ENCODE results near the gene SLC12A7.
A peak's percentile ranks its signal among the peaks of the same experiment; 100 is the strongest.

SLC12A7 gene

DNA sequence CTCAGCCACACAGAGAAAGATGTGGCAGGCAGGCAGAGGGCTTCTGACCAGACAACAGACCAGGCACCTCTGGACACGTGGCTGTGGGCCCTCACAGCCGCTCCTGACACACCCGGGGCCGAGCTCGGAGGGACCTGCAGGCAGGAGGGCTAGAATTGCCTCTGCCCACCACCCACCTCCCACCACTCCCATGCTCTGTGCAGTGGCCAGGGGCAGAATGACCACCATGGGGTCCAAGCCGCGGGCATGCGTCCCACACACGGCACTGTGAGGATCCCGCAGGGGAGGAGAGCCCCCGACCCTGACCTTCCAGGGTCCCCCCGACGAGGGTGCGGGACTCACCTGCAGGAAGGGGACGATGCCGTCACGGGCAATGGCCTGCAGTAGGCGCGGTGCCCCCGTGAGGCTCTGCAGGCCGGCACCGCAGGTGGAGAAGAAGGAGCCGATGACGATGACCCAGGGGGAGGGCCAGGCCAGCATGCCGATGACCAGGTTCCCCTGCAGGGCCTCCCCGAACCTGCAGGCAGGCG lies 34.3 kb downstream of the SLC12A7 start:
- DNase-seq (ENCODE audit: low read depth): no peak

DNA sequence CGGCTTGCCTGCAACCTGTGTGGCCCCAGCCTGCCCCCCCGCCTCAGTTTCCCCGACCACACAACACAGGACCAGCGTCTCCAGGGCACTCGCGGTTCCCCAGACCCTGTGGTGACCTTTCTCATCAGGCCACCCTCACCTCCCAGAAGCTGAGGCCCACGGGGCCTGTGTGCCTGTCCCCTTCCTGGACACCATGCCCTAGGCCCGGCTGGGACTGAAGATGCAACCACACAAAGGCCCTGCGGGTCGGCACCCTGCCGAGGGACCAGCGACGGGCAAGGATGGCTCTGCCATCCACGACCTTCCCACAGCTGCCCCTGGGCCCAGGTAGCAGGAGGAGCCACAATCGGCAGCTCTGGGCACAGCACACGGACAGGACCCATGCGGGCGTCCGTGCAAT lies 34.8 kb downstream of the SLC12A7 start:
- DNase-seq (ENCODE audit: low read depth): no peak

DNA sequence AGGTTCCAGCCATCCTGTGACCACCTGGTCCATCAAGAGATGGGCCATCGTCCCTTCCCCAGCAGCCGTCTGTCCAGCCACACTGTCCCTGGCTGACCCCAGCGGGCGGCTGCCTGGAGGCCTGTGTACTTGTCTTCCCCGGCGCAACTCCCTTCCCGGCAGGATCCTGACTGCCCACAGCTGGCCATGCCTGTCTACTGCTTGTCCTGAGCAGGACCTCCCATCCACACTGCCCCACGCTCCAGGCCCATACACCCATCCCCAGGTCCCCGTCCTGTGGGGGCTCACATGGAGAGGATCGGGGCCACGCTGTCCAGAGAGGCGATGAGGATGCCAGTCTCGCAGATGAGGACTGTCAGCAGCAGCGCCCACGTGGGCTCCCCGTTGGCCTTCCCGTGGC lies 35.5 kb downstream of the SLC12A7 start:
- DNase-seq (ENCODE audit: low read depth): no peak

DNA sequence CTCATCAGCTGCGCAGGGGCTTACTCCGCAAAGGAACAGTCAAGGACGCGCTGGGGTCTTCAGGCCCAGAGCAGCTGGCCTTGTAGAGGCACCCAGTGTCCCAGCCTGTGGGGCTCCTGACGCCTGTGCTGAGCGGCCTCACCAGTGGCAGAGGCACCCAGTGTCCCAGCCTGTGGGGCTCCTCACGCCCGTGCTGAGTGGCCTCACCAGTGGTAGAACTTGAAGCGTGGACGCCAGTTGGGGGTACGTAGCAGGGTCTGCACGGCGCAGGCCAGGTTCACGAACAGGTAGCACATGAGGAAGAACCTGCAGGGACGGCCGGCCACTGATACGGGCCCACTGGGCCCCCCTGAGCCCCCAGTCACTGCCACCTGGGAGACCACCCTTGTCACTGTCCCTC lies 35.9 kb downstream of the SLC12A7 start:
- no peak for DNase-seq (ENCODE audit: low read depth)

DNA sequence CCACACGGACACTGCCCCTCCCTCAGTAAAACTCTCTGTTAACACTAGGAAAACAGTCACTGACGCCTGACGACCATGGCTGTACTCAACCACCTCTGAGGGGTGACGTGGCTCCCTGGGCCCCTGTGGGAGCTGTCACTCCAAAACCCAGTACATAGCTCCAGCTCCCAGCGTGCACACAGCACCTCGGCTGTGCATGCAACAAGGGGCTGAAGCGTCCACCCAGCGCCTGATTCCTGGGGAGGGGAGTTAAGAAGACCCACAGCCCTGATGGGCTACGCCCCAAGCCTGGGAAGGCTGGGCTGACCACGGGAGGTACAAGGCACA lies 36.3 kb downstream of the SLC12A7 start:
- no peak for DNase-seq (ENCODE audit: low read depth)

DNA sequence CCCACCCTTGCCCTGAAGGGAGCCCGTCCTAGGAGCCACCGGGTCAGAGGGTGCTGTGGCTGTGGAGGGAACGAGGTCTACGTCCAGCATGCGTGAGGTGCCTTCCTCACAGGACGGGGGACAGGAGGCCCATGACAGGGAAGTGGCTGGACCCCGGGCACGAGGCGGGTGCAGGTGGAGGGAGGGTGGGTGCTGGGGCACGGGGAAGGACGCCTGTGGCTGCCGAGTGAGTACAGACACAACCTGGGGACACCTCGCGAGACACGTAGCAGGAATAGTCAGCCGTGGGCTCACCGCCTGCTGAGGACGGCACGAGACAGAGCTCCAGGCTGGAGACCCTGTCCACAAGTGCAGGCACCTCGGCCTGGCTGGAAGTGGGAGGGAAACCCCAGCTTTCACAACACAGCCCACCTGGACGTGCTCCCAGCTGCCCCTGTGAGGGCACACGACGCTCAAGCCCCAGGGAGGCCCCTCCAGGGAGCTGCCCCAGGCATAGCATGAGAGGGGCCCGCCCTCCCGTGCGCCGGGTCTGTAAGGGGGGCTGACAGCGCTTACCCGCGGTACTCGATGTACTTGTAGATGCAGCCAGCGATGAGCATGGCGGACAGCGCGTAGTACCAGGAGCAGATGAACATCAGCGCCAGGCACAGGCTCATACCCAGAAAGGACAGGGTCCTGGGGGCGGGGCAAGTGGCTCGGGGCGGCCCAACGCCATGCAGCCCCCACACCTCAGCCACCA lies 36.9 kb downstream of the SLC12A7 start:
- DNase-seq (ENCODE audit: low read depth): no peak

DNA sequence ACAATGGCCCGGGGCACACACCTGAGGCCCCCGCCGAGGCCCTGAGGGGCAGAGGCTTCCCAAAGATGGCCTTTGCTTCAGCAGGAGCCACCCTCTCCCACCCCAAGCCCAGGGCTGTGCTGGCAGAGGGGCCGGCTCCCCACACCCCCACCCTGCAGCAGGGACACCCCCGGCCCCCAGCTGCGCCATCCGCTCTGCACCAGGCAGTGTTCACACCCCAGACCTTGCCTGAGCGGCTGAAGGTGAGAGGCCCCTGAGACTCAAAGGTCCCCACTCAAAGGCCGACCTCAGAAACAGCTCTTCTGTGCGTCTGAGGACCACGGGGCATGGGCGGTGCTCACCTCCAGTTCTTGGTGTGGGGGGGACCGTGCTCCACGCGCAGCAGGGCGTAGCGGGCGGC lies 37.6 kb downstream of the SLC12A7 start:
- DNase-seq (ENCODE audit: low read depth): no peak

DNA sequence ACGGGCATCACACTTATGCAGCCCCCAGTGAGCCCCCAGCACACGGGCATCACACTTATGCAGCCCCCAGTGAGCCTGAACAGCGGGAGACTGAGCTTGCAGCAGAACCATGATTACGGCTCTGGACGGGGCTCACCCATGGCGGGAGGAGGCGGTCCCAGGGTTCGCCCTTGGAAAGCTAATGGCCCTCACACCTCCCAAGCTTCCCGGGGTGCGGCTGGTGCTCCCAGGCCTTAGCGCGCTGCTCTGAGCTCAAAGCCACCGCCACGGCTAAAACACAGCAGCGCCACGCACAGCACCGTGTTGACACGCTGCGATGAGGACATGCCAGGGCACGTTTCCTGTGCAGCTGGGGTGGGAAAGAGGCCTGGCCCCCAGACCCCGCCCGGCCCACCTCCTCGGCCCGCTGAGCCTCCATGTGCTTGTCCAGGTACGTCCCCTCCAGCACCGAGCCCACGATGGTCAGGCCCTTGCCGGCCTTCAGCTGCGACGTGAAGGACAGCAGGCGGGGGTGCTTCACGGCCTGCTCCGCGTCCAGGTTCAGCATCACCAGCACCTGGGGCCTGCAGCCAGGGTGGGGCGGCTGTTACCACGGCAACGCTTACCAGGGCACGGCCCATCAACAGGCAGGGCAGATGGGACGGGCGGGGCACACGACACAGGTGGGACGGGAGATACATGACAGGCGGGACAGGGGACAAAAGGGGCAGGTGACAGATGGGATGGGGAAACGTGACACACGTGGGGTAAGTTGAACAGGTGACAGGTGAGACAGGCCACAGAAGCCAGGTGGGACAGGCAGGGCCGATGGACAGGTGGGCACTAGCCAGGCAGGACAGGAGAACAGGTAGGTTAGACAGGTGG lies 38.4 kb downstream of the SLC12A7 start:
- DNase-seq (ENCODE audit: low read depth): no peak

DNA sequence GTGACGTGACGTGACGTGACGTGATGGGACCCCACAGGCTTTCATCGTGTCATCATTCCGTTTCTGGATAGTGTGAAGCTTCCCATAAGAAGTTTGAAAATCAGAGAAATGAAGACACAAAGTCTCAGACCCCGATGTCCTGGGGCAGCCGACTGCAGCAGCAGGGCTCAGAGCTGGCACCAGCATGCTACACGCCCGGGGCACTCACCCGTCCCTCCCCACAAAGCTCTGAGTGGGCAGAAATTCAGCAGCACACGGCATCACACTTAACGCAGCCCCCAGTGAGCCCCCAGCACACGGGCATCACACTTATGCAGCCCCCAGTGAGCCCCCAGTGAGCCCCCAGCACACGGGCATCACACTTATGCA lies 42.2 kb downstream of the SLC12A7 start:
- DNase-seq (ENCODE audit: low read depth): no peak

DNA sequence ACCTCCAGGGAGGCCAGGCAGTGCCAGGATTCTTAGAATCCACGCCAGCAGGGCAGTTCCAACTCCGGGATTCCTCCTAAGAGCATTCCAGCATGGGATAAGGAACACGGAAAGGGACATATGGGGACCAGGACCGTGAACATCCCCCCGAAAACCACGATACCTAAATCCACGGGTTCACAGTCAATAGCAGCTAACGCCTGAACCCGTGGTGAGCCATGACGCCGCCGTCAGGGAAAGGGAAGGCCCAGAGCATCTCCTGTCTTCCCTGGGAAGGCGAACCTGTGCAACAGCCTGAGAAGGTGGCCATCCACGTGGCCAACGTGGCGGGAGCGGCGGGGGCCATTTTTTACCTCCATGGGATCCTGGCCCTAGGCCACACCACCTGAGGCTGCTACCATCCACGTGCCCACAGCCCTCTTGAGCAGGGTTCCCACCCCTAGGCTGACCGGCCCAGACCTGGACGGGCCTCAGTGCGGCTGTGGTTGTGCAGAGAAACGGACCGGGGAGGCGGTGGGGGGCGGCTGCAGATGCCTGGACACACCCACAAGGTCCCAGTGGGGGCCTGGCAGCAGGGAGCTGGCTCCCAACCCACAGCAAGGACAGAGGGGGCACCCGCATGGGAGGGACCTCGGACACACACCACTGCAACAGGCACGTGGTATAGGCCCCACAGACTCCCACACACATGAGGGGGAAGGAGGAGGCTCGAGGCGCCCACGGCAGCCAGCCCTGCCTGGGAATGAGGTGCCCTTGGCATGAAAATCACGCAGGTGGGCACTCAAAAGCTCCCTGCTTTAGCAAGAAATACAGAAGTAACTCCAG lies 42.8 kb downstream of the SLC12A7 start:
- no peak for DNase-seq (ENCODE audit: low read depth)

DNA sequence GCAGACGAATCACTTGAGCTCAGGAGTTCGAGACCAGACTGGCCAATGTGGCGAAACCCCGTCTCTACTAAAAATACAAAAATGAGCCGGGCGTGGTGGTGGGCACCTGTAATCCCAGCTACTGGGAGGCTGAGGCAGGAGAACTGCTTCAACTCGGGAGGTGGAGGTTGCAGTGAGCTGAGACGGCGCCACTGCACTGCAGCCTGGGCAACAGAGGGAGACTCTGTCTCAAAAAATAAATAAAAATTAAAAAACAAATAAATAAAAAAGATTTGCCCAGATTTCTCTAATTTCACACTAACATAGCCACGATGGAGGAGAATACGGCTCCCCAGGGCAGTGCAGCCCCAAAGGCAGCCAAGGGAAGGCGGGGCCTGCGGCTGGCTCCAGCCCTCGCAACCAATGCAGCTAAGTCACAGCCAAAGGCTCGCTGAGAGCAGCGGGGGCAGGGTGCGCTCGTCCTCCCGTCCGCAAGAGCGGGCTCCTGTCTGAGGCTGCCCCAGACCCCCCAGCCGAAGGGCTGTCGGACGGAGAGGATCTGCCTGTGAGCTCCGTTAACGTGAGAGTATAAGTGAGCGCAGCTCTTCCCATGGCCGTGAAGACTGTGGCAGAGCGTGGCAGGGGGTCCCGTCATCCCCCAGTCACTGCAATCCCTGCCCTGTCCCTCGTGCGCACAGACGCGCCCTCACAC lies 43.5 kb downstream of the SLC12A7 start:
- no peak for DNase-seq (ENCODE audit: low read depth)

DNA sequence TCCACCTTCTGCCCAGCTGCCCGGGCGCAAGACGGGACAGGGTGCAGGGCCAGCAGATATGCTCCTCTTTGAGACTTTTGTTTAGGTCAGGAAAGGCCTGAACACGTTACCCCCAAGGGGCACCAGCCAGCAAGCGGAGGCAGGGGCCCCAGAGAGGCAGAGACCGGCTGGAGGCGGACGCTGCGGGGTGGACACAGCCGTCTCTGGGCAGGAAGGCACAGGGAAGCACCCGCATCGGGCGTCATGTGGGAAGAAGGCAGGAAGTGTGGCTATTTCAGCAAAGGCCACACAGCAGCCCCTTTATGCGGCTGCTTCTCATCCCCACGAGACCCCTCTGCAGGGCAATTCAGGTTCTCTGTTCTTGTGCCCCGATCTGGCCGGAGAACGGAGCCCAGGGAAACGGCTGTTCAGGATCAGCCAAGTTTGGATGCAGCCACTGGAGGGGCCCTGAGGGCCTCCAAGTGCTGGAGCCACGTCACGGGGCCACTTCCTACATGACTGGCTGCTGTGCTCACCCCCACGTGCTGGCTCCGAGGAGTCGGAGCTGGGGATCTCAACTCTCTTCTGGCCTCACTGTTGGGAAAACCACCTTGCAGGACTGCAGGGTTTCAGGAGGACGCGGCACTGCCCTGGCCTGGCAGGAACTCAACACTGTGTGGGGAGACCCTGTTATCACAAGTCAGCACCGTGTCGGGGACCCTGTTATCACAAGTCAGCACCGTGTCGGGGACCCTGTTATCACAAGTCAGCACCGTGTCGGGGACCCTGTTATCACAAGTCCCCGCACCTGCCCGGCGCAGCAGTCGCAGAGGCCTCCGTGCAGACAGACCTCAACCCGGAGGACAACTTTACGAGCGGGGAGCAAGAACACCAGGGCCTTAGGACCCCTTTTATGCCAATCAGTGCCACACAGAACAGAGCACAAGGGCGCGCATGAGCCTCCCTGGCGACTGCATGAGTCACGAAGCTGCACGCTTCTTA lies 44.4 kb downstream of the SLC12A7 start:
- peak; percentile 92 for DNase-seq (ENCODE audit: low read depth)

DNA sequence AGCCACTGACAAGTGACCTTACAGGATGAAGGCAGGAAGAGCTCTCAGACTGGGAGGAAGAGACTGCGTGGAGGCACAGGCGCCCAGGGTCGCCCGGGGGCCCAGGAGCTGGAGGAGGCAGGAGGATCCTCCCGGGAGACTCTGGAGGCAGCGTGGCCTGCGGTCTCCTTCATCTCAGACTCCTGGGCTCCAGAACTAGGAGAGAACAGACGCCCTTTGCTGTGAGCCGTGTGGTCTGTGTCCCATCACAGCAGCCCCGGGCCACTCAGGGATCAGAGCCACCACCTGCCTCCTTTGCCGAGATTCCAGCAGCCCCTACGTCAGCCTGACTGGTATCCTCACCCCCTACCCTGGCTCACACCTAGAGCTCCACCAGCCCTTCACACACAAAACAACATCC lies 45.2 kb downstream of the SLC12A7 start:
- DNase-seq (ENCODE audit: low read depth): no peak

DNA sequence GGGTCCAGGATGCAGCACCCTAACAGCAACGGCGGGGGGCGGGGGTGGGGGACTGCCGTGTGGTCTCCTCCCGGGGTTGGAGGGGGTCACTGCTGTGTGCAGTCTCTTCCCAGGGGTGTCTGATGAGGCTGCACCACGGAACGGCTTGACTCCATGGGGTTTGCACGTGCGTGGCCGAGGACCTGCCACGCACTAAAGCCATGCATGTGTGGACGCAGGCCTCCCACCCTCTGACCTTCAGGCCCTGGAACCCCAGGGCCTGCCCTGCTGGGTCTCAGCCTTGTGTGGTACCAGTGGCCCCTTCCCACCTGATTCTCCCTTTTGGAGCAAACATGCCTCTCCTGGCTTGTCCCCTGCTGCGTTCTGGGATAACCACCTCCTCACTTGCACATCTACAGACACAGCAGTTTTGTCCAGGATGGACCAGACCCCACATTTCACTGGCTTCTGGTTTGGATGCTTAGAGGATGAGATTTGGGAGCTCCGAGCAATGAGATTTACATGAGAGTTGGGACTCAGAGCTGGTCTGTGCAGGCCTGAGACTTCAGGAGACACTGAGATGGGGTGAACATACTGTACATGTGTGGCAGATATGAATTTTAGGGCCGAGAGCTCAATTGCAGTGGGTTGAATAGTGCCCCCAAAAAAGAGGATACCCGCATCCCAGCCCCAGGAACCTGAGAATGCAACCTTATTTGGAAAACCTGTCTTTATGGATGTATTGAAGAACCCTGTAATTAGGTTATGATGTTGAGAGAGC lies 45.8 kb downstream of the SLC12A7 start:
- DNase-seq (ENCODE audit: low read depth): no peak

DNA sequence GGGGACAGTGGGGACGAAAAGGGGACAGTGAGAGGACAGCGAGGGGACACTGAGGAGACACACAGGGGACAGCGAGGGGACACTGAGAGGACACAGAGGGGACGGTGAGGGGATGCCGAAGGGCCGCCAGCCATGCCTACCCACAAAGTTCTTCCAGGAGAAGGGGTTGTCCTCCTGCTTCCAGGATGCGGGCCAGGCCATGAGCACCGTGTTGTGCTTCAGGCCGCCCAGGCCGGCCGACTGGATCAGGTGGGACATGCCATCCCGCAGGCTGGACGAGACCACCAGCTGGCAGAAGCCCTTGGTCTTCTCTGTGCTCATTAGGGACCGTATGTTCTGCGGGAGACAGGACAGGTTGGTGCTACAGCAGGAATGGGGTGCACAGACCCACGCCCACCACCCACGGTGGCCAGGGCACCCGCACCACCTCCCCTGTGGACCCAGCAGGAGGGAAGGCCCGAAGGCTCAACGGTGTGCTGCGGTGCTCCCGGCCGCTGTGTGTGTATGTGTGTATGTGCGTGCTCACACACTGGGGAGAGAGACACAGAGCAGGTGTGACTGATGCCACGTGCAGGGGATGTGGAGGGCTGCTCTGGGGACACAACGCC lies 46.6 kb downstream of the SLC12A7 start:
- no peak for DNase-seq (ENCODE audit: low read depth)

DNA sequence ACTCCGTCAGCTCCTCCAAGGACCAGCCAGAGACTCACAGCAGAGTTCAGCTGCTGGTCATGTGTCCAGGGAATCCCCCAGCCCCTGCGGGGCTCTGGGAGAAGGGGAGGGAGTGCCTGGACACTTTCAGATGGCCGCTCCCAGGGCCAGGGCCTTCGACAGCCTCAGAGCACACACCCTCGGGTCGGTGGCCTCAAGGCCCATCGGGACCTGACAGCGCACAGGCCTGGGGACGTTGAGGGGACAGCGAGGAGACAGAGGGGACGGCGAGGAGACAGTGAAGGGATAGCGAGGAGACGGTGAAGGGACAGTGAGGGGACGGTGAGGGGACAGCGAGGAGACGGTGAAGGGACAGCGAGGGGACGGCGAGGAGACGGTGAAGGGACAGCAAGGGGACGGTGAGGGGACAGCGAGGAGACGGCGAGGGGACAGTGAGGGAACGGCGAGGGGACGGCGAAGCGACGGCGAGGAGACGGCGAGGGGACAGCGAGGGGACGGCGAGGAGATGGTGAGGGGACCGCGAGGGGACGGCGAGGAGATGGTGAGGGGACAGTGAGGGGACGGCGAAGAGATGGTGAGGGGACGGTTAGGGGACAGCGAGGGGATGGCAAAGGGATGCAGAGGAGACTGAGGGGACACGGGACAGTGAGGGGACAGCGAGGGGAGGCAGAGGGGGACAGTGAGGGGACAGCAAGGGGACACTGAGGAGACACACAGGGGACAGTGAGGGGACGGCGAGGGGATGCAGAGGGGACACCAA lies 47.3 kb downstream of the SLC12A7 start:
- DNase-seq (ENCODE audit: low read depth): no peak

DNA sequence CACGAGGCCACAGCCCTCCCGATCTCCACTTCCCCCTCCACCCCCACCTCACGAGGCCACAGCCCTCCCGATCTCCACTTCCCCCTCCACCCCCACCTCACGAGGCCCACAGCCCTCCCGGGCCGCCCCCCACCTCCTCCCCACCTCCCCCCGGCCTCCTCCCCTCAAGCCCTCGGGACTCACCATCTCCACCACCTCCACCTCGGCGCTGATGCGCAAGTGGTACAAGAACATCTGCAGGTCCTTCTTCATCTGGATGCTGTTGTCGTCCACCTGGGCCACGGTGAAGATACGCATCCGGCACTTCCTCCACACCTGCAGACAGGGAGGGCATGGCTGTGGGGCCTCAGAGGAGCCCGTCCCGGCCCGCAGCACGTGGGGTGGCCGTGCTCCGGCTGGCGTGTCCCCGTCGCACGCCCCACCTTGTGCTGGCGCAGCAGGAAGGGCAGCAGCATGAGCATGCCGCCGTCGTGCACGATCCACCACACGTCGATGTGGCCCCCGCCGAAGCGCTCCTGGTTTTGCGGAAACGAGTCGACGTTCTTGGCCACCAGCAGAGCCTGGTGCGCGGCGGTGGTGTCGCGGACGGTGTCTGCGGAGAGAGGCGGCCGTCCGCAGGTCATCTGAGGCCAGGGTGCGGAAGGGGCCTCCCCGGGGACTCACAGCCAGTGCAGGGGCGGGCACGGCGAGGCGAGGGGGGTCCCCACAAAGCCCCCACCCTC lies 48.0 kb downstream of the SLC12A7 start:
- DNase-seq (ENCODE audit: low read depth): no peak

Data from CMK (cell line).